Neural cell (in vitro differentiated cells): Measurements from ENCODE around the gene NCF2. TPM values are rescaled to one million over a fixed set of nuclear protein-coding genes. Genes with fewer than 3 reads are reported as not detected.
A peak's percentile ranks its signal among the peaks of the same experiment; 100 is the strongest.

Experiments used
- H2AFZ ChIP-seq: fragments of 200-600, 300-800 bp; sonication (generic), shearing (Covaris generic); 2 replicates; pipeline ENCODE4 v1.6.0; 2014; ENCODE audit warnings: low read depth, mild to moderate bottlenecking, antibody characterized with exemption, low read length, moderate library complexity
- H3F3A ChIP-seq: fragments of 200-600 bp; shearing (Covaris generic); 2 replicates; pipeline ENCODE4 v1.6.1; 2016; ENCODE audit warnings: mild to moderate bottlenecking, moderate library complexity, mixed read lengths, antibody characterized with exemption, low read length; ENCODE audit not compliant: insufficient read depth, poor library complexity, severe bottlenecking
- H3K27ac ChIP-seq: fragments of 200-600, 300-800 bp; sonication (generic), shearing (Covaris generic); 2 replicates; pipeline ENCODE4 v1.5.1; 2014; ENCODE audit warnings: mild to moderate bottlenecking, low read length, moderate library complexity
- H3K27me3 ChIP-seq: fragments of 300-800, 200-600 bp; sonication (generic), shearing (Covaris generic); 2 replicates; pipeline ENCODE4 v1.6.0; 2014; ENCODE audit warnings: mild to moderate bottlenecking, low read depth, low read length, moderate library complexity; ENCODE audit not compliant: insufficient read depth
- H3K36me3 ChIP-seq: fragments of 300-800, 200-600 bp; sonication (generic), shearing (Covaris generic); 2 replicates; pipeline ENCODE4 v1.5.1; 2014; ENCODE audit warnings: mild to moderate bottlenecking, antibody characterized with exemption, low read length, moderate library complexity; ENCODE audit not compliant: insufficient read depth
- H3K4me2 ChIP-seq: fragments of 300-800, 200-600 bp; sonication (generic), shearing (Covaris generic); 2 replicates; pipeline ENCODE4 v1.6.0; 2014; ENCODE audit warnings: mild to moderate bottlenecking, low read length
- H3K4me3 ChIP-seq: fragments of 300-800, 200-600 bp; sonication (generic), shearing (Covaris generic); 2 replicates; pipeline ENCODE4 v1.5.1; 2014; ENCODE audit warnings: mild to moderate bottlenecking, low read length, moderate library complexity
- H3K79me2 ChIP-seq: fragments of 200-600 bp; shearing (Covaris generic); replicated peaks from 2 replicates; pipeline ENCODE4 v1.6.0; 2014; ENCODE audit warnings: mild to moderate bottlenecking, low read length, moderate library complexity; ENCODE audit not compliant: insufficient read depth
- H3K9ac ChIP-seq: fragments of 300-800, 200-600 bp; sonication (generic), shearing (Covaris generic); 2 replicates; pipeline ENCODE4 v1.6.1; 2016; ENCODE audit warnings: mild to moderate bottlenecking, low read length, mixed read lengths
- H3K9me2 ChIP-seq: fragments of 200-600 bp; shearing (Covaris generic); 2 replicates; pipeline ENCODE4 v1.6.1; 2016; ENCODE audit warnings: mild to moderate bottlenecking, low read length, mixed read lengths; ENCODE audit not compliant: insufficient read depth
- H3K9me3 ChIP-seq: fragments of 200-600, 300-800 bp; sonication (generic), shearing (Covaris generic); 2 replicates; pipeline ENCODE4 v1.6.1; 2016; ENCODE audit warnings: mild to moderate bottlenecking, mixed run types, low read length, moderate library complexity, mixed read lengths
- H4K20me1 ChIP-seq: fragments of 200-600 bp; shearing (Covaris generic); 2 replicates; pipeline ENCODE4 v1.6.1; 2016; ENCODE audit warnings: mild to moderate bottlenecking, mixed run types; ENCODE audit not compliant: insufficient read depth
- EP300 ChIP-seq: fragments of 450-650 bp; conservative IDR thresholded peaks from 2 replicates; pipeline ENCODE4 v1.6.1; 2014; ENCODE audit warnings: antibody characterized with exemption, mild to moderate bottlenecking, moderate library complexity; ENCODE audit not compliant: poor library complexity, severe bottlenecking
- EZH2 ChIP-seq: fragments of 200-600, 300-800 bp; shearing (Covaris generic), sonication (generic); IDR thresholded peaks from 2 replicates; pipeline ENCODE4 v1.6.1; 2014; ENCODE audit warnings: antibody characterized with exemption, low read length, borderline replicate concordance, mild to moderate bottlenecking; ENCODE audit not compliant: insufficient read depth, poor library complexity, severe bottlenecking
- MXI1 ChIP-seq: fragments of 450-650 bp; conservative IDR thresholded peaks from 2 replicates; pipeline ENCODE4 v1.6.1; 2014; ENCODE audit warnings: antibody characterized with exemption, mild to moderate bottlenecking; ENCODE audit not compliant: poor library complexity, severe bottlenecking
- POLR2AphosphoS5 ChIP-seq: IDR thresholded peaks from 2 replicates; pipeline ENCODE4 v1.6.1; 2012
- RAD21 ChIP-seq: fragments of 450-650 bp; conservative IDR thresholded peaks from 2 replicates; pipeline ENCODE4 v1.6.1; 2014; ENCODE audit warnings: antibody characterized with exemption, mild to moderate bottlenecking, moderate library complexity
- SMC3 ChIP-seq: fragments of 450-650 bp; conservative IDR thresholded peaks from 2 replicates; pipeline ENCODE4 v1.6.1; 2014; ENCODE audit warnings: antibody characterized with exemption, mild to moderate bottlenecking, moderate library complexity; ENCODE audit not compliant: poor library complexity
- TAF1 ChIP-seq: IDR thresholded peaks from 2 replicates; pipeline ENCODE4 v1.6.1; 2012; ENCODE audit warnings: low read depth
- polyA plus RNA-seq: library from polyadenylated mRNA; depleted of rRNA; stranded (reverse); fragments of >200 nt; gene quantifications from 2 replicates; pipeline ENCODE4 v1.2.3, GENCODE V29; 2014
- TF ChIP-seq, protein P1 (sequence below): IDR thresholded peaks from 2 replicates; pipeline ENCODE4 v1.6.1; 2012; ENCODE audit warnings: borderline replicate concordance
- TF ChIP-seq, protein P2 (sequence below): fragments of 450-650 bp; IDR thresholded peaks from 2 replicates; pipeline ENCODE4 v1.5.1; 2014; ENCODE audit warnings: antibody characterized with exemption, mild to moderate bottlenecking, moderate library complexity; ENCODE audit not compliant: poor library complexity, severe bottlenecking

NCF2 gene
- polyA plus RNA-seq, 1 donor from 2014 or later: not detected

- peaks cover 33% of the 10 kb centered on the region for H3K36me3 ChIP-seq
- no peaks in the 10 kb centered on the region for H3K9me2 ChIP-seq
- H3K27ac ChIP-seq: no peak overlapping the region
- H2AFZ ChIP-seq: no peak overlapping the region
- H4K20me1 ChIP-seq: no peaks in the 10 kb centered on the region
- H3K9ac ChIP-seq: no peak overlapping the region
- no peak overlapping the region for H3K4me3 ChIP-seq
- H3K27me3 ChIP-seq: no peaks in the 10 kb centered on the region
- H3K4me2 ChIP-seq: no peak overlapping the region
- H3K79me2 ChIP-seq: no peaks in the 10 kb centered on the region
- TF ChIP-seq, protein P1, sequence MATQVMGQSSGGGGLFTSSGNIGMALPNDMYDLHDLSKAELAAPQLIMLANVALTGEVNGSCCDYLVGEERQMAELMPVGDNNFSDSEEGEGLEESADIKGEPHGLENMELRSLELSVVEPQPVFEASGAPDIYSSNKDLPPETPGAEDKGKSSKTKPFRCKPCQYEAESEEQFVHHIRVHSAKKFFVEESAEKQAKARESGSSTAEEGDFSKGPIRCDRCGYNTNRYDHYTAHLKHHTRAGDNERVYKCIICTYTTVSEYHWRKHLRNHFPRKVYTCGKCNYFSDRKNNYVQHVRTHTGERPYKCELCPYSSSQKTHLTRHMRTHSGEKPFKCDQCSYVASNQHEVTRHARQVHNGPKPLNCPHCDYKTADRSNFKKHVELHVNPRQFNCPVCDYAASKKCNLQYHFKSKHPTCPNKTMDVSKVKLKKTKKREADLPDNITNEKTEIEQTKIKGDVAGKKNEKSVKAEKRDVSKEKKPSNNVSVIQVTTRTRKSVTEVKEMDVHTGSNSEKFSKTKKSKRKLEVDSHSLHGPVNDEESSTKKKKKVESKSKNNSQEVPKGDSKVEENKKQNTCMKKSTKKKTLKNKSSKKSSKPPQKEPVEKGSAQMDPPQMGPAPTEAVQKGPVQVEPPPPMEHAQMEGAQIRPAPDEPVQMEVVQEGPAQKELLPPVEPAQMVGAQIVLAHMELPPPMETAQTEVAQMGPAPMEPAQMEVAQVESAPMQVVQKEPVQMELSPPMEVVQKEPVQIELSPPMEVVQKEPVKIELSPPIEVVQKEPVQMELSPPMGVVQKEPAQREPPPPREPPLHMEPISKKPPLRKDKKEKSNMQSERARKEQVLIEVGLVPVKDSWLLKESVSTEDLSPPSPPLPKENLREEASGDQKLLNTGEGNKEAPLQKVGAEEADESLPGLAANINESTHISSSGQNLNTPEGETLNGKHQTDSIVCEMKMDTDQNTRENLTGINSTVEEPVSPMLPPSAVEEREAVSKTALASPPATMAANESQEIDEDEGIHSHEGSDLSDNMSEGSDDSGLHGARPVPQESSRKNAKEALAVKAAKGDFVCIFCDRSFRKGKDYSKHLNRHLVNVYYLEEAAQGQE: no peak
- TF ChIP-seq RAD21: no peak
- TF ChIP-seq EZH2: no peak
- no peak for TF ChIP-seq SMC3
- no peak for TF ChIP-seq EP300
- no peak for TF ChIP-seq POLR2AphosphoS5
- TF ChIP-seq, protein P2, sequence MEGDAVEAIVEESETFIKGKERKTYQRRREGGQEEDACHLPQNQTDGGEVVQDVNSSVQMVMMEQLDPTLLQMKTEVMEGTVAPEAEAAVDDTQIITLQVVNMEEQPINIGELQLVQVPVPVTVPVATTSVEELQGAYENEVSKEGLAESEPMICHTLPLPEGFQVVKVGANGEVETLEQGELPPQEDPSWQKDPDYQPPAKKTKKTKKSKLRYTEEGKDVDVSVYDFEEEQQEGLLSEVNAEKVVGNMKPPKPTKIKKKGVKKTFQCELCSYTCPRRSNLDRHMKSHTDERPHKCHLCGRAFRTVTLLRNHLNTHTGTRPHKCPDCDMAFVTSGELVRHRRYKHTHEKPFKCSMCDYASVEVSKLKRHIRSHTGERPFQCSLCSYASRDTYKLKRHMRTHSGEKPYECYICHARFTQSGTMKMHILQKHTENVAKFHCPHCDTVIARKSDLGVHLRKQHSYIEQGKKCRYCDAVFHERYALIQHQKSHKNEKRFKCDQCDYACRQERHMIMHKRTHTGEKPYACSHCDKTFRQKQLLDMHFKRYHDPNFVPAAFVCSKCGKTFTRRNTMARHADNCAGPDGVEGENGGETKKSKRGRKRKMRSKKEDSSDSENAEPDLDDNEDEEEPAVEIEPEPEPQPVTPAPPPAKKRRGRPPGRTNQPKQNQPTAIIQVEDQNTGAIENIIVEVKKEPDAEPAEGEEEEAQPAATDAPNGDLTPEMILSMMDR: no peak
- no peak for TF ChIP-seq TAF1
- TF ChIP-seq MXI1: no peak
- H3K9me3 ChIP-seq: no peaks in the 10 kb centered on the region
- no peaks in the 10 kb centered on the region for H3F3A ChIP-seq
These were observed 45.5 kb downstream of the NCF2 start for GRCh38 chr1:183544598-183545297.

DNA sequence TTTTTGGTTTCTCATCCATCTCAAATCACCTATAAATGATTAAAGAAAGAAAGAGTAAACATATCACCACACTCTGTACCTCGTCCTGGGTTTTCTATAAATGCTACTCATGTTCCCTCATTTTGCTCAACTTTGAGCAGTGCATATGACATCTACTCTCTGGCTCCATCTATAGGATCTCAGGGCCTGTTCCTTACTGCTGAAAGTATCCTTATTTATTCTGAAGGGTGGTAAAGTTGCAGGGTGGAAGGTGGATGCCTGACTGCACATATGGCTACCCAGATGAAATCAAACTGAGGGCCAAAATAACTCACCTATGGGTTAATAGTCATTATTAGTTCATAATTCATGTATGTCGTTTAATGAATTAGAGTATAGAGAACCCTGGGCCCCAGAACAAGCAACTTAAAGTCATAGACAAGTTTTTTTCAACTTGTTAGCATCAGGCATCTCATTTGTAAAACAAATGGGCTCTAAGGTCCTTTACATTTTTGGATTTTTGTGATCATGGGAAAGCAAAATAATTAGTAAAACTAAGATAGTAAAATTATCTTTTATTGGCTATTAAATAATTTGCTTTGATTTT, 46.5 kb downstream of the NCF2 start:
- H3F3A ChIP-seq: no peaks in the 10 kb centered on the region
- H3K79me2 ChIP-seq: no peaks in the 10 kb centered on the region
- no peaks in the 10 kb centered on the region for H4K20me1 ChIP-seq
- H3K9ac ChIP-seq: no peak overlapping the region
- no peak overlapping the region for H3K4me3 ChIP-seq
- no peak overlapping the region for H2AFZ ChIP-seq
- H3K27me3 ChIP-seq: no peaks in the 10 kb centered on the region
- TF ChIP-seq, protein P2: peak; percentile 84
- TF ChIP-seq SMC3 (peak; percentile 90), MXI1 (no peak), TAF1 (no peak), EP300 (no peak), RAD21 (peak; percentile 80)
- TF ChIP-seq, protein P1: no peak
- no peak overlapping the region for H3K4me2 ChIP-seq
- H3K27ac ChIP-seq: no peak overlapping the region
- no peaks in the 10 kb centered on the region for H3K9me3 ChIP-seq
- no peaks in the 10 kb centered on the region for H3K9me2 ChIP-seq
- peaks cover 23% of the 10 kb centered on the region for H3K36me3 ChIP-seq
